H1 (cell line): ENCODE results near the gene KRTAP10-7. TPM values are rescaled to one million over a fixed set of nuclear protein-coding genes. Genes with fewer than 3 reads are reported as not detected.

Experiments
- CTCF ChIA-PET: fragments of 300-600 bp; sonication (Branson Sonifier 250); formaldehyde crosslinking; loops from one replicate; lab custom pipeline; 2021; ENCODE audit not compliant: partially characterized antibody; lab: Charles Lee
- POLR2A ChIA-PET: fragments of 300-600 bp; sonication (Branson Sonifier 250); formaldehyde crosslinking; loops from one replicate; lab custom pipeline; 2021; ENCODE audit warnings: inconsistent platforms; ENCODE audit not compliant: partially characterized antibody; lab: Charles Lee
- DNase-seq, 2 experiments: peaks; one replicate each; pipeline versions ENCODE4 v3.0.0 to v3.0.0-alpha.2; 2010 to 2022; ENCODE audit warnings: low spot score in 2 of 2, low read depth in 1 of 2, mixed read lengths in 1 of 2
- FAIRE-seq: peaks from 2 replicates; lab custom pipeline; 2011; peaks lifted over from hg19 to GRCh38; lab: Jason Lieb, UNC
- H2AFZ ChIP-seq: 2 replicates; pipeline ENCODE4 v1.8.1; 2012; ENCODE audit warnings: low read length, inconsistent platforms
- H2AK5ac ChIP-seq: 2 replicates; pipeline ENCODE4 v1.6.1; 2013; ENCODE audit warnings: low read depth, low read length
- H2BK120ac ChIP-seq: replicated peaks from 2 replicates; pipeline ENCODE3; 2013; ENCODE audit warnings: low read depth, low read length, inconsistent platforms
- H2BK12ac ChIP-seq: 2 replicates; pipeline ENCODE4 v1.6.1; 2013; ENCODE audit warnings: low read depth, low read length
- H2BK15ac ChIP-seq: 2 replicates; pipeline ENCODE4 v1.6.1; 2013; ENCODE audit warnings: low read length
- H2BK20ac ChIP-seq: 2 replicates; pipeline ENCODE4 v1.6.1; 2013; ENCODE audit warnings: low read length
- H2BK5ac ChIP-seq: 2 replicates; pipeline ENCODE4 v1.6.1; 2013; ENCODE audit warnings: low read depth, low read length
- H3K14ac ChIP-seq: 2 replicates; pipeline ENCODE4 v1.6.1; 2013; ENCODE audit warnings: inconsistent platforms; ENCODE audit not compliant: insufficient read length
- H3K18ac ChIP-seq: 2 replicates; pipeline ENCODE4 v1.6.1; 2013; ENCODE audit warnings: low read length; ENCODE audit errors: extremely low read depth
- H3K23ac ChIP-seq: 2 replicates; pipeline ENCODE4 v1.6.1; 2013; ENCODE audit warnings: inconsistent platforms; ENCODE audit not compliant: insufficient read length
- H3K23me2 ChIP-seq: 2 replicates; pipeline ENCODE4 v1.6.1; 2013; ENCODE audit warnings: low read depth, low read length
- H3K27ac ChIP-seq: 2 replicates; pipeline ENCODE4 v1.6.1; 2011; ENCODE audit warnings: low read depth, low read length, inconsistent platforms
- H3K27me3 ChIP-seq, 4 experiments: replicated peaks in 1 of 4; 1 replicate in 1 of 4; 2 replicates in 3 of 4; pipeline versions ENCODE4 v1.6.1 to v1.8.1; 2011 to 2013; ENCODE audit warnings: low read length in 3 of 4, mild to moderate bottlenecking in 3 of 4, inconsistent platforms in 2 of 4, mixed read lengths in 2 of 4, moderate library complexity in 1 of 4; ENCODE audit not compliant: control insufficient read depth in 3 of 4, insufficient read depth in 3 of 4; ENCODE audit errors: extremely low read depth in 1 of 4
- H3K36me3 ChIP-seq, 4 experiments: 2 replicates each; pipeline versions ENCODE4 v1.6.1 to v1.8.1; 2011 to 2013; ENCODE audit warnings: mild to moderate bottlenecking in 4 of 4, low read length in 3 of 4, moderate library complexity in 2 of 4, control low read depth in 1 of 4, inconsistent platforms in 1 of 4; ENCODE audit not compliant: insufficient read depth in 4 of 4, control insufficient read depth in 2 of 4
- H3K4ac ChIP-seq: replicated peaks from 2 replicates; pipeline ENCODE3; 2013; ENCODE audit warnings: low read length, low read depth, mixed read lengths, inconsistent platforms; ENCODE audit not compliant: insufficient read length
- H3K4me1 ChIP-seq, 4 experiments: replicated peaks in 1 of 4; 1 replicate in 1 of 4; 2 replicates in 3 of 4; pipeline versions ENCODE4 v1.6.1 to v1.8.1; 2011 to 2013; ENCODE audit warnings: low read length in 3 of 4, inconsistent platforms in 2 of 4, mixed read lengths in 1 of 4; ENCODE audit not compliant: insufficient read depth in 4 of 4, control insufficient read depth in 3 of 4
- H3K4me2 ChIP-seq, 2 experiments: 2 replicates each; pipeline versions ENCODE4 v1.6.1 to v1.8.1; 2011 to 2013; ENCODE audit warnings: low read depth in 2 of 2, low read length in 2 of 2, control low read depth in 1 of 2, inconsistent platforms in 1 of 2, mild to moderate bottlenecking in 1 of 2; ENCODE audit not compliant: insufficient read depth in 1 of 2
- H3K4me3 ChIP-seq, 4 experiments: fragments of 200-600, 300-600 bp in 1 of 4; sonication (generic), shearing (Covaris generic), sonication (Bioruptor Twin) in 1 of 4; 2 replicates each; pipeline versions ENCODE4 v1.5.1 to v1.8.1; 2011 to 2016; ENCODE audit warnings: low read length in 4 of 4, low read depth in 3 of 4, control low read depth in 2 of 4, inconsistent platforms in 2 of 4, mild to moderate bottlenecking in 2 of 4, mixed read lengths in 1 of 4, moderate library complexity in 1 of 4; ENCODE audit not compliant: insufficient read depth in 2 of 4; ENCODE audit errors: extremely low read depth in 1 of 4
- H3K56ac ChIP-seq: replicated peaks from 2 replicates; pipeline ENCODE3; 2013; ENCODE audit warnings: low read depth, mild to moderate bottlenecking, mixed read lengths, low read length, inconsistent platforms; ENCODE audit not compliant: insufficient read length
- H3K79me1 ChIP-seq: 2 replicates; pipeline ENCODE4 v1.6.1; 2013; ENCODE audit warnings: low read depth, low read length, control low read depth
- H3K79me2 ChIP-seq, 2 experiments: 2 replicates each; pipeline versions ENCODE4 v1.6.1 to v1.8.1; 2012 to 2013; ENCODE audit warnings: low read length in 2 of 2, mild to moderate bottlenecking in 2 of 2, inconsistent platforms in 1 of 2; ENCODE audit not compliant: insufficient read depth in 2 of 2, control insufficient read depth in 1 of 2
- H3K9ac ChIP-seq, 4 experiments: replicated peaks in 1 of 4; 1 replicate in 1 of 4; 2 replicates in 3 of 4; pipeline versions ENCODE4 v1.6.1 to v1.8.1; 2011 to 2013; ENCODE audit warnings: low read depth in 3 of 4, low read length in 3 of 4, control low read depth in 2 of 4, mild to moderate bottlenecking in 2 of 4, moderate library complexity in 2 of 4, inconsistent platforms in 1 of 4; ENCODE audit errors: extremely low read depth in 1 of 4
- H3K9me3 ChIP-seq, 2 experiments: 2 replicates each; pipeline versions ENCODE4 v1.6.1 to v1.8.1; 2012 to 2013; ENCODE audit warnings: mild to moderate bottlenecking in 2 of 2, moderate library complexity in 2 of 2, control low read depth in 1 of 2, inconsistent platforms in 1 of 2, low read depth in 1 of 2, low read length in 1 of 2, mixed read lengths in 1 of 2; ENCODE audit not compliant: insufficient read depth in 2 of 2
- H4K20me1 ChIP-seq, 2 experiments: replicated peaks in 1 of 2; 2 replicates each; pipeline versions ENCODE3 to v1.8.1; 2011 to 2013; ENCODE audit warnings: inconsistent platforms in 2 of 2, low read length in 2 of 2, mild to moderate bottlenecking in 1 of 2; ENCODE audit not compliant: insufficient read depth in 2 of 2, control insufficient read depth in 1 of 2
- H4K5ac ChIP-seq: 2 replicates; pipeline ENCODE4 v1.6.1; 2013; ENCODE audit warnings: low read length, low read depth, mixed read lengths, inconsistent platforms; ENCODE audit not compliant: insufficient read length
- H4K8ac ChIP-seq: 2 replicates; pipeline ENCODE4 v1.8.0; 2013; ENCODE audit warnings: mild to moderate bottlenecking, moderate library complexity, low read length, inconsistent platforms; ENCODE audit not compliant: insufficient read depth; ENCODE audit errors: extremely low read depth
- H4K91ac ChIP-seq: replicated peaks from 2 replicates; pipeline ENCODE3; 2013; ENCODE audit warnings: low read length, mixed read lengths, inconsistent platforms; ENCODE audit not compliant: insufficient read length
- BCL11A ChIP-seq, 2 experiments: IDR thresholded peaks; one replicate each; pipeline ENCODE4 v1.6.1; 2011; ENCODE audit warnings: low read depth in 2 of 2, low read length in 2 of 2, mild to moderate bottlenecking in 2 of 2
- CEBPB ChIP-seq: IDR thresholded peaks from 2 replicates; pipeline ENCODE4 v1.6.1; 2012; ENCODE audit warnings: low read depth, low read length
- CHD2 ChIP-seq: IDR thresholded peaks from 2 replicates; pipeline ENCODE4 v1.6.1; 2012; ENCODE audit warnings: low read length, improper control_type of control experiment
- KDM1A ChIP-seq: fragments of 200-600, 300-600 bp; sonication (generic); IDR thresholded peaks from 2 replicates; pipeline ENCODE4 v1.7.1; 2016; ENCODE audit warnings: mild to moderate bottlenecking, low read length, borderline replicate concordance
- KDM5A ChIP-seq: fragments of 200-600 bp; IDR thresholded peaks from 2 replicates; pipeline ENCODE4 v1.7.1; 2012; ENCODE audit warnings: mild to moderate bottlenecking, low read length, inconsistent platforms, mixed read lengths
- POLR2A ChIP-seq, 2 experiments: IDR thresholded peaks; 1 replicate in 1 of 2; 2 replicates in 1 of 2; pipeline ENCODE4 v1.6.1; 2011; ENCODE audit warnings: low read depth in 2 of 2, low read length in 2 of 2, mild to moderate bottlenecking in 2 of 2; ENCODE audit errors: control extremely low read depth in 1 of 2
- RBBP5 ChIP-seq: IDR thresholded peaks from 2 replicates; pipeline ENCODE4 v1.7.1; 2012; ENCODE audit warnings: low read depth, mild to moderate bottlenecking, inconsistent platforms, low read length, moderate library complexity, borderline replicate concordance
- RNF2 ChIP-seq: fragments of 200-900, 300-1000 bp; sonication (generic); IDR thresholded peaks from 2 replicates; pipeline ENCODE4 v1.7.1; 2016; ENCODE audit warnings: borderline replicate concordance, low read depth, mild to moderate bottlenecking, antibody characterized with exemption, low read length; ENCODE audit not compliant: poor library complexity, severe bottlenecking; ENCODE audit errors: missing control alignments
- SAP30 ChIP-seq: fragments of 300-600 bp; sonication (generic); IDR thresholded peaks from 2 replicates; pipeline ENCODE4 v1.7.1; 2012; ENCODE audit warnings: low read length, moderate library complexity, mild to moderate bottlenecking, inconsistent platforms; ENCODE audit not compliant: insufficient read depth, insufficient replicate concordance
- SIRT6 ChIP-seq: IDR thresholded peaks from one replicate; pipeline ENCODE4 v1.7.1; 2012; ENCODE audit warnings: low read length, inconsistent platforms
- SP4 ChIP-seq: IDR thresholded peaks from 2 replicates; pipeline ENCODE4 v1.6.1; 2012; ENCODE audit warnings: low read length, inconsistent platforms
- SRF ChIP-seq: IDR thresholded peaks from 2 replicates; pipeline ENCODE4 v1.6.1; 2011; ENCODE audit warnings: mild to moderate bottlenecking, low read depth, low read length, moderate library complexity
- TBP ChIP-seq: IDR thresholded peaks from 2 replicates; pipeline ENCODE4 v1.6.1; 2011; ENCODE audit warnings: low read depth, low read length, improper control_type of control experiment
- WGBS, 2 experiments: shearing (Covaris generic) in 1 of 2; methylation state at CpG; one replicate each; pipeline versions ENCODE4 v1.1.6 to v1.1.7; 2013 to 2015; ENCODE audit warnings: low lambda C conversion rate in 2 of 2, mixed read lengths in 2 of 2, inconsistent platforms in 1 of 2, low coverage in 1 of 2, missing lambda C conversion rate in 1 of 2; ENCODE audit not compliant: insufficient replicate concordance in 2 of 2, insufficient coverage in 1 of 2, insufficient read length in 1 of 2; ENCODE audit errors: extremely low coverage in 1 of 2, missing lambda C conversion rate in 1 of 2; 5-methylcytosine and 5-hydroxymethylcytosine counted together
- polyA plus RNA-seq, 7 experiments: library from polyadenylated mRNA; depleted of rRNA in 3 of 7; stranded (reverse) in 5 of 7; unstranded in 2 of 7; fragments of >200 nt in 5 of 7; fragments of 200-250 nt in 2 of 7; gene quantifications; 1 replicate in 5 of 7; 2 replicates in 1 of 7; 4 replicates in 1 of 7; pipeline versions ENCODE4 v1.2.1 to v1.2.3, GENCODE V29; 2011 to 2013; ENCODE audit warnings: missing spikeins in 2 of 7, mixed read lengths in 2 of 7
- total RNA-seq: library from RNA; stranded (reverse); fragmentation: NEBNext Ultra II Directional; extraction: Animal tissue kit (Norgen Biotek cat#: 25700); gene quantifications from 2 replicates; pipeline ENCODE4 v1.2.1, GENCODE V29; 2021
- TF ChIP-seq, protein P1 (sequence below): IDR thresholded peaks from 2 replicates; pipeline ENCODE4 v1.6.1; 2011; ENCODE audit warnings: low read depth, mild to moderate bottlenecking, low read length; ENCODE audit not compliant: insufficient read depth

KRTAP10-7 gene
- total and polyA plus RNA-seq, 2 of the 8 experiments (the other 6 are each of a cell fraction or from before 2014, with no cell fraction given), result not detected

DNA sequence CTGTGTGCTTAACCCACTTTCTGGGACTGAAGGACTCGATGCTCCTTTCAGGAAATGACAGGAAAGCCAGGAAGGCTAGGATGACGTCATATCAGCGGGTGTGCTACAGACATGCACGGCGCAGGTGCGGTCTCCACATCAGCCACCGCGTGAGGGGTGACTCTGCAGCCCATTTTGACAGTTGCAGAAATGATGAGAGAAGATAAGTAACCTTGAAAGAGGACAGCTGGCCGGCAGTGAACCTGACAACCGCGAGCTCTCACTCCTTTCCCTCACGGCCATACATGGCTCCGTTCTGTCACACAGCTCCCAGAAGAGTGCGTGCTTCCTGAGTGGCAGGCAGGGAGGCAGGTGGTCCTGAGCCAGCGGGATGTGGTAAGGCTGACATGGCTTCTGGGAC lies 18.3 kb upstream of the KRTAP10-7 start:
- Histone ChIP-seq H2AFZ (no peak overlapping the region), H2BK20ac (no peak overlapping the region), H3K27ac (no peak overlapping the region), H3K9ac (no peak overlapping the region), H2BK12ac (no peak overlapping the region; the same call in 1 of the 2 replicates), H2BK120ac (no peak overlapping the region), H3K14ac (no peak overlapping the region), H3K56ac (no peak overlapping the region), H4K8ac (no peak overlapping the region), H4K20me1 (no peaks in the 10 kb centered on the region), H3K27me3 (no peaks in the 10 kb centered on the region), H4K91ac (no peak overlapping the region), H3K4me1 (no peaks in the 10 kb centered on the region; a peak in 1 of 7 replicates), H3K79me2 (no peaks in the 10 kb centered on the region), H3K23ac (no peak overlapping the region), H2AK5ac (no peak overlapping the region), H3K9me3 (peaks cover 0 to 9% of the 10 kb centered on the region in 2 experiments; a peak in 2 of 4 replicates), H3K79me1 (no peaks in the 10 kb centered on the region), H2BK5ac (no peak overlapping the region), H3K36me3 (no peaks in the 10 kb centered on the region), H3K4ac (no peak overlapping the region), H2BK15ac (no peak overlapping the region), H3K18ac (no peak overlapping the region), H3K4me3 (no peak overlapping the region), H4K5ac (no peak overlapping the region), H3K4me2 (no peak overlapping the region), H3K23me2 (no peaks in the 10 kb centered on the region)
- POLR2A ChIA-PET, result interaction anchor here (1.2 to 1.3 kb wide), 2 partner anchors 33 to 171 kb away, joined by 3 to 4 read pairs; no protein-coding TSS in a partner anchor
- FAIRE-seq, result no peak
- CTCF ChIA-PET, result interaction anchor here (0.7 kb wide), 1 partner anchor 56 kb away, joined by 3 read pairs; no protein-coding TSS in a partner anchor
- WGBS, 2 experiments, result 80% methylated on average over 14 of the region's 15 CpGs; no CpG with 5 or more reads in 1 of the 2 experiments
- TF ChIP-seq SAP30, result no peak
- TF ChIP-seq, protein P1, sequence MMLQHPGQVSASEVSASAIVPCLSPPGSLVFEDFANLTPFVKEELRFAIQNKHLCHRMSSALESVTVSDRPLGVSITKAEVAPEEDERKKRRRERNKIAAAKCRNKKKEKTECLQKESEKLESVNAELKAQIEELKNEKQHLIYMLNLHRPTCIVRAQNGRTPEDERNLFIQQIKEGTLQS, result no peak
- TF ChIP-seq KDM1A, result no peak
- TF ChIP-seq RBBP5, result no peak
- TF ChIP-seq SRF, result no peak
- TF ChIP-seq RNF2, result no peak
- TF ChIP-seq CHD2, result no peak
- no peak for TF ChIP-seq SIRT6
- no peak for TF ChIP-seq CEBPB
- TF ChIP-seq TBP, result no peak
- no peak for TF ChIP-seq BCL11A (IDR thresholded peaks at IDR 0.05; ENCODE audit: low read depth in 2 of 2, low read length in 2 of 2)
- TF ChIP-seq SP4, result no peak
- TF ChIP-seq KDM5A, result no peak
- no peak for TF ChIP-seq POLR2A (IDR thresholded peaks at IDR 0.05; ENCODE audit: control extremely low read depth in 1 of 2, low read depth in 2 of 2, low read length in 2 of 2)
- DNase-seq, result no peak
